ENCODE measurements around the gene RPS14.

RPS14 gene

GRCh38 chr5:150413176-150413901, 36.2 kb downstream of the RPS14 start:
- DNase-seq (ENCODE audit: low read depth in 1 of 2, low spot score in 1 of 2), result no peak
- in situ Hi-C loops (cut with HindIII; ENCODE audit: low pct_unique_long_range_greater_than_20kb, low sequenced_read_pairs), result no loop called here
- no peak for TF ChIP-seq JUND (IDR thresholded peaks at IDR 0.05; ENCODE audit: low read depth)

- in situ Hi-C loops (cut with HindIII; ENCODE audit: low pct_unique_long_range_greater_than_20kb, low sequenced_read_pairs), result no loop called here
- peak; percentile 78 to 81 for DNase-seq (ENCODE audit: low read depth in 1 of 2, low spot score in 1 of 2)
Measured at GRCh38 chr5:150412319-150413175, 37.0 kb downstream of the RPS14 start, which contains the start of gene CD74. CD74 (minus strand) TSS chr5:150412910; CDS start chr5:150412749, 161 bp downstream.

GRCh38 chr5:150411245-150411979, 38.1 kb downstream of the RPS14 start:
- peak in 1 of 2 experiments; percentile 65 for DNase-seq (ENCODE audit: low read depth in 1 of 2, low spot score in 1 of 2)
- no peak for TF ChIP-seq JUND (IDR thresholded peaks at IDR 0.05; ENCODE audit: low read depth)
- in situ Hi-C loops (cut with HindIII; ENCODE audit: low pct_unique_long_range_greater_than_20kb, low sequenced_read_pairs), result no loop called here

More at GRCh38 chr5:150412319-150413175, 37.0 kb downstream of the RPS14 start, which contains the start of gene CD74:
- no peak for TF ChIP-seq JUND (IDR thresholded peaks at IDR 0.05; ENCODE audit: low read depth)

DNA sequence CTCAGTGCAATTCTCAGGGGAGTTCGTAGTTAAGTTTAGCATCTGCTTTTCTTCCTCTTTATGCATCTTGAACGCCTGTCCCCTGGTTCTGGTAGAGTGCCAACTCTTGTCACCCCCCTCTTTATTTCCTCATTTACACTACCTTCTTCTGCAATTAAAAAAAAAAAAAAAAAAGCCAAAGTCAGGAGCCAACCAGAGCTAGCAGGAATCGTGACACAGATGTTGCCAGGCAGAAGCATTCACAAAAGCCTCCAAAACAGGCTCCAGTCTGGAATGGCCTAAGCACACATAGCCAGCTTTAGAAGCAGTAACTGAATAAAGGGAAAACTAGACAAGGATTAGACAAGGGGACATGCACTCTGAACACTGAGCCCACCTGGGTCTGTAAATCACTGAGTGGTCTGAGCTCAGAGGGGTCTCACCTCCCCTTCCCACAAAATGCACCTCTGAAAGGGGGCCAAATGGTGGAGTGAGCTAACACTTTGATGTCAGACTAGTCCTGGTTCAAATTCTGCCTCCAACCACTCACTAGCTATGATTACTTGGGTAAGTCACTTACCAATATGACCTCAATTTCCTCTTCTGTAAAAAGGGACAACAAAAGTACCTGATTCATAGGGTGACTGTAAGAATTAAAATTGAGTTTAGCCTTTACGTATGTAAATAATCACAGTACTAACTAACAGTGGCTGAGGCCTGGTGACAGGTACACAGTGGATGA, 38.9 kb downstream of the RPS14 start:
- in situ Hi-C loops (cut with HindIII; ENCODE audit: low pct_unique_long_range_greater_than_20kb, low sequenced_read_pairs), result no loop called here
- DNase-seq (ENCODE audit: low read depth in 1 of 2, low spot score in 1 of 2), result peak; percentile 83 to 91

DNA sequence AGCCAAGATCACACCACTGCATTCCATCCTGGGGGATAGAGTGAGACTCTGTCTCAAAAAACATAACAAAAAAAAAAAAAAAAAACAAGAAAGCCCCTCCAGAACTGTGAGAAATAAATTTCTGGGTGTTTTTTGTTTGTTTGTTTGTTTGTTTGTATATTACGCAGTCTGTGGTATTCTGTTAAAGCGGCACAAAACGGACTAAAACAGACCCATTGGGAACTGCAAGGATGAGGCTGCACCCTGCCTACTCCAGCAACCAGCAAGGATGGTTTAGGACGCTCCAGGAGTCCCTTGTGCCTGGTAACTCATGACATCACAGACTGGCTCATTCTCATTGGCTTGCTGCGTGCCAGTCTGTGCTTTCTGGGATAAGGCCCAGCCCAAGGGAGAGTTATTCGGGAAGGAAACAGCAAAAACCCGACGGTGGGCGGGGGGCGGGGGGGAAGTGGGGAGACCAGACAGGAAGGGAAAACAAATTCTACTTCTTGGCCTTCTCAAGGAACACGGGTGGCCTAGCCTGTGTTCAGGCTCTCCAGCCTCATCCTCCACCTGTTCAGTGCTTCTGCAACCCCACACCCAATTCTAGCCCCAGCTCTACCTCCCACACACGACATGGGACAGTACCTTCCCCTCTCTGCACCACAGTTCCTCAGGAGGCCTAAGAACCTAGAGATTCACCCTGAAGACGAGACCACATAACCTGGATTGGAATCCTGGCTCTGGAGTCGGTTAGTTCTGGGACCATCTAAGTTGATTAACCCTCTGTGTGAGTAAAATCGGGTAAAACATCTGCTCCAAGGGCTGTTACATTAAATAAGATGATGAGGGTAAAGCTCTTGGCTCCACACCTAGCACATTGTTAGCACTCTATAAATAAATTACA, 39.7 kb downstream of the RPS14 start:
- in situ Hi-C loops (cut with HindIII; ENCODE audit: low pct_unique_long_range_greater_than_20kb, low sequenced_read_pairs), result no loop called here
- TF ChIP-seq JUND (IDR thresholded peaks at IDR 0.05; ENCODE audit: low read depth), result no peak

More for the DNA sequence above, 38.9 kb downstream of the RPS14 start:
- no peak for TF ChIP-seq JUND (IDR thresholded peaks at IDR 0.05; ENCODE audit: low read depth)

GRCh38 chr5:150408231-150408943, 41.2 kb downstream of the RPS14 start:
- TF ChIP-seq JUND (IDR thresholded peaks at IDR 0.05; ENCODE audit: low read depth), result no peak
- in situ Hi-C loops (cut with HindIII; ENCODE audit: low pct_unique_long_range_greater_than_20kb, low sequenced_read_pairs), result no loop called here
- no peak for DNase-seq (ENCODE audit: low read depth in 1 of 2, low spot score in 1 of 2)

More for the DNA sequence above, 39.7 kb downstream of the RPS14 start:
- DNase-seq (ENCODE audit: low read depth in 1 of 2, low spot score in 1 of 2), result peak; percentile 94 to 99

- in situ Hi-C loops (cut with HindIII; ENCODE audit: low pct_unique_long_range_greater_than_20kb, low sequenced_read_pairs), result no loop called here
- no peak for DNase-seq (ENCODE audit: low read depth in 1 of 2, low spot score in 1 of 2)
- no peak for TF ChIP-seq JUND (IDR thresholded peaks at IDR 0.05; ENCODE audit: low read depth)
Measured at GRCh38 chr5:150407096-150407720, 42.3 kb downstream of the RPS14 start.

GRCh38 chr5:150406723-150407095, 42.8 kb downstream of the RPS14 start:
- no peak for DNase-seq (ENCODE audit: low read depth in 1 of 2, low spot score in 1 of 2)
- in situ Hi-C loops (cut with HindIII; ENCODE audit: low pct_unique_long_range_greater_than_20kb, low sequenced_read_pairs), result no loop called here
- no peak for TF ChIP-seq JUND (IDR thresholded peaks at IDR 0.05; ENCODE audit: low read depth)

- DNase-seq (ENCODE audit: low read depth in 1 of 2, low spot score in 1 of 2), result no peak
- in situ Hi-C loops (cut with HindIII; ENCODE audit: low pct_unique_long_range_greater_than_20kb, low sequenced_read_pairs), result no loop called here
- TF ChIP-seq JUND (IDR thresholded peaks at IDR 0.05; ENCODE audit: low read depth), result no peak
Measured at GRCh38 chr5:150406103-150406722, 43.3 kb downstream of the RPS14 start.

Data from T47D (cell line).